DOHH2 (cell line): ENCODE measurements around the gene SRD5A1.
"Not testable (repeated sequence)": the region's sequence is repeated elsewhere in the genome, so short reads cannot be mapped to it uniquely, and the experiment has no call there.

Experiments
- EZH2phosphoT487 ChIP-seq: fragments of 200-600 bp; sonication (generic); IDR thresholded peaks from 2 replicates; pipeline ENCODE4 v1.6.1; 2017; ENCODE audit warnings: borderline replicate concordance, mild to moderate bottlenecking, antibody characterized with exemption, low read length, moderate library complexity, mixed read lengths
- TF ChIP-seq, protein P1 (sequence below): fragments of 200-600 bp; sonication (generic); IDR thresholded peaks from one replicate; pipeline ENCODE4 v1.5.1; 2014; ENCODE audit warnings: antibody characterized with exemption, mild to moderate bottlenecking, low read depth, low read length; ENCODE audit not compliant: poor library complexity, severe bottlenecking

DNA sequence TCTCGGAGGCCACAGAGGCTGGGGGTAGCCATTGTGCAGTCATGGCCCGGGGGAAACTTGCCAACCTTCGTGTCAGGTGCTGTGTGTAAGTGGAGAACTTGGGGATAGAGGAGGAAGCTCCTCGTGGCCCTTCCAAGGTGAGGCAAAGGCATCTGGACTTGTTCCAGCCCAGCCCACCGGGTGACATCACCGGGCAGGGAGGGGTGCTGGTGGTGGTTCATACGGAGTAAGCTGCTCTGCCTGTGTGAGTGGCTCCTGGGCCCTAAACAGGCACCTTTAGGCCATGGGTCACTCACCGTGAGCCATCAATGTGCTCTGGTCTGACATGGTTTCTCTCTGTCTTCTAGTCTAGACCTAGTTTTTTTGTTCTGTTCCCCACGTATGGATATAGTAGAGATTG, 35.5 kb downstream of the SRD5A1 start:
- TF ChIP-seq, protein P1, sequence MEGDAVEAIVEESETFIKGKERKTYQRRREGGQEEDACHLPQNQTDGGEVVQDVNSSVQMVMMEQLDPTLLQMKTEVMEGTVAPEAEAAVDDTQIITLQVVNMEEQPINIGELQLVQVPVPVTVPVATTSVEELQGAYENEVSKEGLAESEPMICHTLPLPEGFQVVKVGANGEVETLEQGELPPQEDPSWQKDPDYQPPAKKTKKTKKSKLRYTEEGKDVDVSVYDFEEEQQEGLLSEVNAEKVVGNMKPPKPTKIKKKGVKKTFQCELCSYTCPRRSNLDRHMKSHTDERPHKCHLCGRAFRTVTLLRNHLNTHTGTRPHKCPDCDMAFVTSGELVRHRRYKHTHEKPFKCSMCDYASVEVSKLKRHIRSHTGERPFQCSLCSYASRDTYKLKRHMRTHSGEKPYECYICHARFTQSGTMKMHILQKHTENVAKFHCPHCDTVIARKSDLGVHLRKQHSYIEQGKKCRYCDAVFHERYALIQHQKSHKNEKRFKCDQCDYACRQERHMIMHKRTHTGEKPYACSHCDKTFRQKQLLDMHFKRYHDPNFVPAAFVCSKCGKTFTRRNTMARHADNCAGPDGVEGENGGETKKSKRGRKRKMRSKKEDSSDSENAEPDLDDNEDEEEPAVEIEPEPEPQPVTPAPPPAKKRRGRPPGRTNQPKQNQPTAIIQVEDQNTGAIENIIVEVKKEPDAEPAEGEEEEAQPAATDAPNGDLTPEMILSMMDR, result not testable (repeated sequence)
- TF ChIP-seq EZH2phosphoT487, result not testable (repeated sequence)
